ENCODE data around the gene DCTD.

The DCTD gene

DNA sequence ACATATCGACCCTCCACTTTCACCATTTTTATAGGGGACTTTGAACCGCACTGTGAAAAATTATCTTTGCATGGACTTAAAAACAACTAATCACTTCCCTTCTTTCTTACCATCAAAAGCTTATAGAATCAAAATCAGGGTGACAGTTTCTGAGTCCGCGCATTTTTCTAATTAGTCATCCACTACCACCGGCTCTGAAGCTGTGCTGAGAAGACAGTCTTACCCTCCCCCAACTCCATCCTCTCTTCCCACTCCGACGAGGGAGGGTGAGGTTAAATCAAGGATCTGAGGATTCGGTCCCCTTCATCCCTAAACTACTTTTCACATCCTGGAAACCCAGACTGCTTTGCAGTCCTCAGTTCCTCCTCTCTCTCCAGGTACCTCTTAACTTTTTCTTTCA lies 4.2 kb downstream of the DCTD start:
- no peak for DNase-seq (ENCODE audit: insufficient read length, low spot score)
- FAIRE-seq: no peak
- TF ChIP-seq, protein P1, sequence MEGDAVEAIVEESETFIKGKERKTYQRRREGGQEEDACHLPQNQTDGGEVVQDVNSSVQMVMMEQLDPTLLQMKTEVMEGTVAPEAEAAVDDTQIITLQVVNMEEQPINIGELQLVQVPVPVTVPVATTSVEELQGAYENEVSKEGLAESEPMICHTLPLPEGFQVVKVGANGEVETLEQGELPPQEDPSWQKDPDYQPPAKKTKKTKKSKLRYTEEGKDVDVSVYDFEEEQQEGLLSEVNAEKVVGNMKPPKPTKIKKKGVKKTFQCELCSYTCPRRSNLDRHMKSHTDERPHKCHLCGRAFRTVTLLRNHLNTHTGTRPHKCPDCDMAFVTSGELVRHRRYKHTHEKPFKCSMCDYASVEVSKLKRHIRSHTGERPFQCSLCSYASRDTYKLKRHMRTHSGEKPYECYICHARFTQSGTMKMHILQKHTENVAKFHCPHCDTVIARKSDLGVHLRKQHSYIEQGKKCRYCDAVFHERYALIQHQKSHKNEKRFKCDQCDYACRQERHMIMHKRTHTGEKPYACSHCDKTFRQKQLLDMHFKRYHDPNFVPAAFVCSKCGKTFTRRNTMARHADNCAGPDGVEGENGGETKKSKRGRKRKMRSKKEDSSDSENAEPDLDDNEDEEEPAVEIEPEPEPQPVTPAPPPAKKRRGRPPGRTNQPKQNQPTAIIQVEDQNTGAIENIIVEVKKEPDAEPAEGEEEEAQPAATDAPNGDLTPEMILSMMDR (IDR thresholded peaks at IDR 0.05; ENCODE audit: insufficient read depth, missing control alignments): no peak

DNA sequence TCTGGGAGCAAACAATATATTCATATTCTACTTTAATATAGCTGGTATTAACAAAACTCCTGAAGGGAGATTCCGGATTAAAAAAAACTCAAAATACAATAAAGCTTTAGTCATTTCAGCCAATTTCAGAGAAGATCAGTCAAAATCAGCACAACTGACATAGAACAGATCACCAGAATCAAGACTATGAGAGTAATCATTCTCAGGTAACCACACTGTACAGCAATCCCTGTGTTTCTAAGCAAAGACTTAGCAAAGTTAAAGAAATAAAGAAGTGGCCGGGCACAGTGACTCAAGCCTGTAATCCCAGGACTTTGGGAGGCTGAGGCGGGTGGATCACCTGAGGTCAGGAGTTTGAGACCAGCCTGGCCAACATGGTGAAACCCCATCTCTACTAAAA lies 9.1 kb downstream of the DCTD start:
- no peak for DNase-seq (ENCODE audit: insufficient read length, low spot score)
- no peak for FAIRE-seq
- TF ChIP-seq, protein P1 (IDR thresholded peaks at IDR 0.05; ENCODE audit: insufficient read depth, missing control alignments): no peak

DNA sequence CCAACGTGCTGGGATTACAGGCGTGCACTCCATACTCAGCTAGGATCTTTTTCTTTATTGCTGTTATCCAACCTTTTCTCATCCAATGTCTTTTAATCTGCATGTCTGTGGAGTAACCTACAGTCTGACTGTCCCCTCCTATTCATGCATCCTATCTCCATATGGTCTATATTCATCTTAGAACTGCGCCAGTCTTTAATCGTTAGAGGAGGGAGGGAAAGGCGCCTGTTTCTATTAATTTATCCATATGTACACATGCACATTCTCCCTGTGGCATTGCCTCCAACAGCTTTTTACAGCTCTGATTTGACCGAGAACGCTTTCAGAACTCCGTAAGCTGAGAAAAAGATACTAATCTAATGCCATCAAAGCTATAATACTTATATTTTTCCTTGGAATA lies 9.8 kb downstream of the DCTD start:
- FAIRE-seq: no peak
- no peak for DNase-seq (ENCODE audit: insufficient read length, low spot score)
- TF ChIP-seq, protein P1 (IDR thresholded peaks at IDR 0.05; ENCODE audit: insufficient read depth, missing control alignments): no peak

DNA sequence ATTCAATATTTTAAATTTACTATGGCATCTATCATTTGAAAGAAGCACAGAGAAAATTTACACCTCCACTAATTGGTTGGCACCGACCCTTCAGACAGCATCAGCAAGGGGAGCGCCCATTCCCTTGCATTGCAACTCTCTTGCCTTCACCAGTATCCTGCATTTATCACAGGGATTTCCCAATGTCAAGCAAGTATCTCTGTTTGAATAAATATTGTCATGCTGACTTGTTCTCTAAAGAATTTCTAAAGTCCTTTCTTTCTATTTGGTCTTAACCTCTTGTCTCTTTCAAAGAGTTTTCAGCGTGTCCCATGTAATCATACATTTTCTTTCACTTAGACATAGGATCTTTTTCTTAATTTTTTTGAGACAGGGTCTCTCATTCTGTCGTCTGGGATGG lies 10.4 kb downstream of the DCTD start:
- TF ChIP-seq, protein P1 (IDR thresholded peaks at IDR 0.05; ENCODE audit: insufficient read depth, missing control alignments): no peak
- no peak for FAIRE-seq

DNA sequence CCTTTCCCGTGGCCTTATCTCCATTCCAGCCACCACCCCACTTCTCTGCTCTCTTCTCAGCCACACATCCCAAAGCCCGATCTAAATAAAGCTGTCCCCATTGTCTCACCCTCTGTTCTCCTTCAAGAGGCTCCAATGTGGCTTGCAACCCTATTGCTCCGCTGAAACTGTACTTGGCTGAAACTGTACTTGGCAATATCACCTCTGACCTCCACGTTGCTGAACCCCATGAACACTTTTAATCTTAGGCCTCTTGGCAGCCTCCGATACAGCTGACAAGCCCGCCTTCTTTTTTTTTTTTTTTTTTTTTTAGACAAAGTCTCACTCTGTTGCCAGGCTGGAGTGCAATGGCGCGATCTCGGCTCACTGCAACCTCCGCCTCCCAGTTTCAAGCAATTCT lies 12.1 kb downstream of the DCTD start:
- no peak for FAIRE-seq
- TF ChIP-seq, protein P1 (IDR thresholded peaks at IDR 0.05; ENCODE audit: insufficient read depth, missing control alignments): no peak
- DNase-seq (ENCODE audit: insufficient read length, low spot score): no peak

More for the DNA sequence above, 10.4 kb downstream of the DCTD start:
- DNase-seq (ENCODE audit: insufficient read length, low spot score): no peak

DNA sequence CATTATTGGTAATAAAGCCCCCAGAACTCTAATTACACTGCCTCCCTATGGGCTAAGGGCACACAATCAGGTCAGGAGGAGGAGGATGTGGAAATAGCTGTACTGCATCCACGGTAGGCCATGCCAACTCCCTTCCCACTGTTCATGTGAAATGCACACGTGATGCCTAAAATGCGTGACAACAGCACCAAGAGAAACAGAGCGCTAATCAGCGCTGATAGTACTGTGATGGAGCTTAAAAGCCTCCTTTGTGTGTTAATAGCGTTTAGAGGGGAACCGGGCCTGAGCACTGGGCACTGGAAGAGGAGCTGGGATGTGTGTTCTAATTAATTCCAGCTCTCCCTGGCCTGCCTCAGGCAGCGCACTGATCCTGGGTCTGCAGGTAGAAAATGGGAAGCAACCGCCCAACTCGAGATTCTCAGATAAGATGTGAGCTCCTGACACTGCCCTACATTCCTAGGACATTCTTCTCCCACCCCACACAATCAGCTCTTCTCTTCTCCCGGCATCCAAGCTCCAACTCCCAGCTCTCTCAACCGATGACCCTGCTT lies 12.9 kb downstream of the DCTD start:
- TF ChIP-seq, protein P1 (IDR thresholded peaks at IDR 0.05; ENCODE audit: insufficient read depth, missing control alignments): no peak
- no peak for FAIRE-seq

DNA sequence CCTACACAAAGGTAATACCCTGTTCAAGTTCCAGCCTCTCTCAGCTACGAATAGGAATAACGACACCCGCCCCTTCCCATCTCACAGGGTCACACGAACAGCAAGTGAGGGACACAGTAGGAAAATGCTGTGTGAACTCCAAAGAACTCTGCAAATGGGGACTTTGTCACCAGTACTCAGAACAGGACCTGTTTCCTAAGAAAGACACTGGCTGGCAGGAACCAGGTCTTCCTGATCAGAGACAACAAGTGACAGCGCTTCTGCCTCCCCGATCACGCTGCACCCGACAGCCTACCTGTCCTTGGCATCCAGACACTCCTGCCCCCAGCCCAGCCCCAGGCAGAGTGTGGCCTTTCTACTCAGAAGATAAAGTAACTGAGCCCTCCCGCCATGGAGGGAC lies 14.2 kb downstream of the DCTD start:
- no peak for DNase-seq (ENCODE audit: insufficient read length, low spot score)
- TF ChIP-seq, protein P1 (IDR thresholded peaks at IDR 0.05; ENCODE audit: insufficient read depth, missing control alignments): no peak
- FAIRE-seq: no peak

More for the DNA sequence above, 12.9 kb downstream of the DCTD start:
- DNase-seq (ENCODE audit: insufficient read length, low spot score): no peak
